Trophoblast cell (in vitro differentiated cells and primary cell): ENCODE results near the gene NLRP3.
"Not testable (repeated sequence)": the region's sequence is repeated elsewhere in the genome, so short reads cannot be mapped to it uniquely, and the experiment has no call there.

Source experiments
- DNase-seq, 2 donors: peaks; one replicate each; pipeline ENCODE4 v3.0.0-alpha.2; 2016
- H2AFZ ChIP-seq: 2 replicates; pipeline ENCODE4 v1.6.1; 2013; ENCODE audit warnings: low read length, moderate library complexity, mild to moderate bottlenecking; ENCODE audit not compliant: insufficient read depth, poor library complexity
- H2AK5ac ChIP-seq: 2 replicates; pipeline ENCODE4 v1.6.1; 2013; ENCODE audit warnings: mild to moderate bottlenecking, low read length
- H2BK120ac ChIP-seq: 2 replicates; pipeline ENCODE4 v1.6.1; 2013; ENCODE audit warnings: low read length, mild to moderate bottlenecking, moderate library complexity; ENCODE audit not compliant: insufficient read depth, poor library complexity
- H2BK12ac ChIP-seq: 2 replicates; pipeline ENCODE4 v1.6.1; 2013; ENCODE audit warnings: mild to moderate bottlenecking, low read length, moderate library complexity
- H2BK5ac ChIP-seq: 2 replicates; pipeline ENCODE4 v1.6.1; 2013; ENCODE audit warnings: low read length, low read depth, moderate library complexity, mild to moderate bottlenecking; ENCODE audit not compliant: poor library complexity
- H3K14ac ChIP-seq: 2 replicates; pipeline ENCODE4 v1.6.1; 2013; ENCODE audit warnings: mild to moderate bottlenecking, low read length
- H3K18ac ChIP-seq: 2 replicates; pipeline ENCODE4 v1.6.1; 2013; ENCODE audit warnings: mild to moderate bottlenecking, low read length
- H3K23ac ChIP-seq: 2 replicates; pipeline ENCODE4 v1.6.1; 2013; ENCODE audit warnings: low read length
- H3K27ac ChIP-seq: 2 replicates; pipeline ENCODE4 v1.5.1; 2013; ENCODE audit warnings: low read depth, mild to moderate bottlenecking, inconsistent platforms, low read length, moderate library complexity
- H3K27me3 ChIP-seq: 2 replicates; pipeline ENCODE4 v1.6.1; 2013; ENCODE audit warnings: inconsistent platforms, mild to moderate bottlenecking, low read length, moderate library complexity; ENCODE audit not compliant: insufficient read depth
- H3K36me3 ChIP-seq, 2 experiments: 1 replicate in 1 of 2; 2 replicates in 1 of 2; pipeline ENCODE4 v1.6.1; 2013; ENCODE audit warnings: low read length in 2 of 2, mild to moderate bottlenecking in 2 of 2, moderate library complexity in 1 of 2; ENCODE audit not compliant: insufficient read depth in 2 of 2, control insufficient read depth in 1 of 2
- H3K4ac ChIP-seq: 2 replicates; pipeline ENCODE4 v1.6.1; 2013; ENCODE audit warnings: low read depth, mild to moderate bottlenecking, low read length, moderate library complexity
- H3K4me1 ChIP-seq, 2 experiments: 1 replicate in 1 of 2; 2 replicates in 1 of 2; pipeline ENCODE4 v1.6.1; 2013; ENCODE audit warnings: low read length in 2 of 2, mild to moderate bottlenecking in 2 of 2, moderate library complexity in 1 of 2; ENCODE audit not compliant: insufficient read depth in 2 of 2, control insufficient read depth in 1 of 2
- H3K4me2 ChIP-seq: 2 replicates; pipeline ENCODE4 v1.6.1; 2013; ENCODE audit warnings: inconsistent platforms, mild to moderate bottlenecking, low read length, moderate library complexity
- H3K4me3 ChIP-seq: 2 replicates; pipeline ENCODE4 v1.5.1; 2013; ENCODE audit warnings: mild to moderate bottlenecking, low read depth, low read length, inconsistent platforms
- H3K79me1 ChIP-seq: one replicate; pipeline ENCODE4 v1.6.1; 2013; ENCODE audit warnings: low read length
- H3K79me2 ChIP-seq: 2 replicates; pipeline ENCODE4 v1.6.1; 2013; ENCODE audit warnings: low read length, mild to moderate bottlenecking; ENCODE audit not compliant: control insufficient read depth, insufficient read depth, poor library complexity
- H3K9ac ChIP-seq: 2 replicates; pipeline ENCODE4 v1.6.1; 2013; ENCODE audit warnings: mild to moderate bottlenecking, low read length
- H3K9me3 ChIP-seq: 2 replicates; pipeline ENCODE4 v1.6.1; 2013; ENCODE audit warnings: low read depth, mild to moderate bottlenecking, control low read depth, inconsistent platforms, low read length; ENCODE audit not compliant: insufficient read depth
- H4K12ac ChIP-seq: 2 replicates; pipeline ENCODE4 v1.6.1; 2013; ENCODE audit warnings: low read depth, mild to moderate bottlenecking, low read length, moderate library complexity
- H4K8ac ChIP-seq: 2 replicates; pipeline ENCODE4 v1.6.1; 2013; ENCODE audit warnings: low read depth, mild to moderate bottlenecking, low read length, moderate library complexity
- H4K91ac ChIP-seq: one replicate; pipeline ENCODE4 v1.6.1; 2013; ENCODE audit warnings: low read depth, mild to moderate bottlenecking, low read length, moderate library complexity
- WGBS: extraction: QIAGEN DNeasy Blood & Tissue Kit; methylation state at CpG from one replicate; pipeline ENCODE4 v1.1.7; 2013; ENCODE audit warnings: missing lambda C conversion rate; ENCODE audit not compliant: insufficient read length, insufficient coverage; ENCODE audit errors: extremely low coverage; 5-methylcytosine and 5-hydroxymethylcytosine counted together

The NLRP3 gene

DNA sequence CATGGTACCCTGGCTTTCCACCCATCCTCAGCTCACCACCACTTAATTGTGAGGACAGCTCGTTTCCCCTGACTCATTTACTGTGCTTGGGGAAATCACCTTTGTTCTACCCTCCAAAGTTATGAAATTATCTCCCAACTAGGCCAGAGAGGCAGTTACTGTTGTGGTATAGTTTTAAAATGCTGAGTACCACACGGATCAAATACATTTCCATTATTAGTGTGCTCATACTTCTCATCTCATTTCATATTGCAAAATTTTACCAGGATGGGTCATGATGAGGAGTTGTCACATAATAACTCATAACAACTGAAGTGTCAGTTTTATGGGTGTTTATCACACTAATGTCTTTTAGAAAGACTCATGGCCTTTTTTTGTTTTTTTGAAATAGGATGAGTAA, 51.2 kb downstream of the NLRP3 start:
- Histone ChIP-seq H3K9ac (no peak overlapping the region), H4K91ac (no peak overlapping the region), H3K4me1 (peaks cover 2 to 4% of the 10 kb centered on the region in 2 experiments), H3K4me3 (no peak overlapping the region), H3K4me2 (no peak overlapping the region), H2AK5ac (no peak overlapping the region), H2BK12ac (no peak overlapping the region), H3K79me2 (no peaks in the 10 kb centered on the region), H3K36me3 (peaks cover 0 to 2% of the 10 kb centered on the region in 2 experiments), H3K23ac (no peak overlapping the region), H2BK5ac (no peak overlapping the region), H2BK120ac (no peak overlapping the region), H4K8ac (no peak overlapping the region), H3K4ac (peak overlapping the region; percentile 6), H2AFZ (no peak overlapping the region), H4K12ac (no peak overlapping the region), H3K27ac (no peak overlapping the region), H3K9me3 (no peaks in the 10 kb centered on the region), H3K14ac (no peak overlapping the region), H3K27me3 (no peaks in the 10 kb centered on the region), H3K18ac (no peak overlapping the region), H3K79me1 (peaks cover 9% of the 10 kb centered on the region)
- DNase-seq, result no peak
- WGBS, result no CpG with 5 or more reads among the region's 2 CpGs

DNA sequence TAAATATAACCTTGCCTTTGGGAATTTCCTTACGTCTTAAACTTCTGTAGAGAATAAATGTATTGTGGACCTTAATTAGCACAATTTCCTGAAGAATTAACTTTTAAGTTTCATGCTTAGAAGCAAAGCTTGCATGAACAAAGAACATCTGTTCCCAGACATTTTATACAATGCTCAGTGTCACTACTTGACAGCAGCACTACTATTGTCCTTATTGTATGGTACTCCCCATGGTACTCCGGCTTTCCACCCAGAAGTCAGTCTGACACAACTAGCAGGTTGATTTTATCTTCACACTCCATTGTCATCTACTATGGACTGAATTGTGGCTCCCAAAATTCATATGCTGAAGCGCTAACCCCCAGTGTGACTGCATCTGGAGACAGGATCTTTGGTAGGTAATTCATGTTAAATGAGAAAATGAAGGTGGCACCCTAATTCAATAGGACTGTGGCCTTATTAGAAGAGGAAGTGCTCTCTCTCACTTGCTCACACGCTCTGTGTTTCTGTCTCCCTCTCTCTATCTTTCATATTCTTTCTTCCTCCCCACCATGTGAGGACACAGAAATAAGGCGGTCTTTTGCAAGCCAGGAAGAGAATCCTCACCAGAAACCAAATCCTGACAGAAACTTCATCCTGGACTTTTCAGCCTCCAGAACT, 52.6 kb downstream of the NLRP3 start:
- Histone ChIP-seq H3K79me2 (no peaks in the 10 kb centered on the region), H3K27ac (no peak overlapping the region), H3K4me3 (no peak overlapping the region), H2AFZ (no peak overlapping the region), H3K27me3 (no peaks in the 10 kb centered on the region), H4K8ac (no peak overlapping the region), H2BK12ac (peak overlapping the region; percentile 38), H3K79me1 (peaks cover 11% of the 10 kb centered on the region), H3K14ac (no peak overlapping the region), H3K4ac (no peak overlapping the region), H4K12ac (no peak overlapping the region), H2BK5ac (no peak overlapping the region), H3K23ac (no peak overlapping the region), H3K18ac (no peak overlapping the region), H2AK5ac (no peak overlapping the region), H3K36me3 (no peaks in the 10 kb centered on the region), H2BK120ac (no peak overlapping the region), H3K4me2 (no peak overlapping the region), H3K9ac (no peak overlapping the region), H3K4me1 (peaks cover 2 to 4% of the 10 kb centered on the region in 2 experiments), H4K91ac (no peak overlapping the region), H3K9me3 (no peaks in the 10 kb centered on the region)
- DNase-seq, result no peak
- no CpG with 5 or more reads among the region's 5 CpGs for WGBS

DNA sequence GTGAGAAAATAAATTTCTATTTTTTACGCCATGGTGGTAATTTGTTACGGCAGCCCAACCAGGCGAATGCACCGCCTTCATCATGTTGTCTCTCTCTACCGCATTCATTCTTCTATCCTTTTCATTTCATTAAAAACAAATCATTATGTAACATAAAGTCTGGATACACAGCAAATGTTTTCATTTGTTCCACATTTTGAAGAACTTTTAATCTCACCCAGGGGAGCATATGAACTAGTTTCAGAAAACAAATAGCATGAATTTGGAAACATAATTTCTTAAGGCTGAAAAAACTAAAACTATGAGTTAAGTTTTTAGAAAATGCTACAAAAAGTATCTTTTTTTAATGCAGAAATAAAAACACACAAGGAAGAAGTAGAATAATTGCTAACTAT, 53.2 kb downstream of the NLRP3 start:
- 100% methylated on average over 2 of the region's 5 CpGs for WGBS
- Histone ChIP-seq H3K79me2 (no peaks in the 10 kb centered on the region), H3K27me3 (no peaks in the 10 kb centered on the region), H3K18ac (no peak overlapping the region), H3K27ac (no peak overlapping the region), H2BK5ac (no peak overlapping the region), H3K9ac (no peak overlapping the region), H3K14ac (no peak overlapping the region), H3K4me3 (no peak overlapping the region), H2AK5ac (no peak overlapping the region), H3K4me2 (no peak overlapping the region), H3K79me1 (peaks cover 13% of the 10 kb centered on the region), H3K9me3 (no peaks in the 10 kb centered on the region), H2BK120ac (no peak overlapping the region), H3K4ac (no peak overlapping the region), H3K23ac (no peak overlapping the region), H4K8ac (no peak overlapping the region), H2BK12ac (no peak overlapping the region), H4K12ac (no peak overlapping the region), H2AFZ (no peak overlapping the region), H3K4me1 (peaks cover 2 to 4% of the 10 kb centered on the region in 2 experiments), H4K91ac (peak overlapping the region; percentile 37), H3K36me3 (no peaks in the 10 kb centered on the region)
- DNase-seq, result no peak

- peak overlapping the region; percentile 84 for H4K8ac ChIP-seq
- H2BK5ac ChIP-seq, H3K27ac ChIP-seq, H2AFZ ChIP-seq, H3K4me2 ChIP-seq, H3K4me1 ChIP-seq, H3K23ac ChIP-seq, H3K4me3 ChIP-seq, H3K9ac ChIP-seq, H4K12ac ChIP-seq, H3K36me3 ChIP-seq, H3K27me3 ChIP-seq, DNase-seq, H3K9me3 ChIP-seq, H3K79me2 ChIP-seq: not testable (repeated sequence)
- WGBS, result no CpG with 5 or more reads among the region's 16 CpGs
- H2BK120ac ChIP-seq, result peak overlapping the region; percentile 84
- H3K4ac ChIP-seq, result peak overlapping the region; percentile 51
- H4K91ac ChIP-seq, result peak overlapping the region; percentile 85
- H2AK5ac ChIP-seq, result peak overlapping the region; percentile 99
- H3K79me1 ChIP-seq, result peaks cover 18% of the 10 kb centered on the region
- H2BK12ac ChIP-seq, result peak overlapping the region; percentile 99
- peak overlapping the region; percentile 87 for H3K14ac ChIP-seq
- H3K18ac ChIP-seq, result peak overlapping the region; percentile 93
Measured at GRCh38 chr1:247470942-247471429, 55.0 kb downstream of the NLRP3 start.
